GM19351 (cell line): ENCODE measurements around the gene USP44.
"Not testable (repeated sequence)": the region's sequence is repeated elsewhere in the genome, so short reads cannot be mapped to it uniquely, and the experiment has no call there.

Experiments
- ATAC-seq: cut with Tn5 transposase; IDR thresholded peaks from one replicate; pipeline ENCODE4 v1.9.1; 2021; ENCODE audit warnings: mild to moderate bottlenecking, moderate library complexity; ENCODE audit not compliant: unreplicated experiment

Gene USP44

GRCh38 chr12:95511977-95512376, 39.3 kb downstream of the USP44 start:
- ATAC-seq = no peak

GRCh38 chr12:95509300-95509699, 42.0 kb downstream of the USP44 start:
- ATAC-seq = no peak

- ATAC-seq = no peak
Observed at GRCh38 chr12:95506707-95507523, 44.4 kb downstream of the USP44 start.

GRCh38 chr12:95505039-95505438, 46.2 kb downstream of the USP44 start:
- no peak for ATAC-seq

GRCh38 chr12:95504140-95504539, 47.1 kb downstream of the USP44 start:
- ATAC-seq = no peak

- no peak for ATAC-seq
Observed at GRCh38 chr12:95499772-95500171, 51.5 kb downstream of the USP44 start.

- ATAC-seq = no peak
Observed at GRCh38 chr12:95498968-95499367, 52.3 kb downstream of the USP44 start.

GRCh38 chr12:95497031-95497430, 54.2 kb downstream of the USP44 start:
- no peak for ATAC-seq

GRCh38 chr12:95495433-95495832, 55.8 kb downstream of the USP44 start:
- no peak for ATAC-seq

GRCh38 chr12:95494888-95495287, 56.4 kb downstream of the USP44 start:
- no peak for ATAC-seq

GRCh38 chr12:95492462-95492861, 58.8 kb downstream of the USP44 start:
- no peak for ATAC-seq

- ATAC-seq = no peak
Observed at GRCh38 chr12:95487024-95487423, 64.3 kb downstream of the USP44 start.

GRCh38 chr12:95484524-95484923, 66.8 kb downstream of the USP44 start:
- ATAC-seq = no peak

- not testable (repeated sequence) for ATAC-seq
Observed at GRCh38 chr12:95482564-95482963, 68.7 kb downstream of the USP44 start.

GRCh38 chr12:95481888-95482287, 69.4 kb downstream of the USP44 start:
- ATAC-seq = no peak

GRCh38 chr12:95481072-95481471, 70.2 kb downstream of the USP44 start:
- ATAC-seq = no peak

- ATAC-seq = no peak
Observed at GRCh38 chr12:95480230-95480629, 71.0 kb downstream of the USP44 start.

GRCh38 chr12:95474660-95474958, 76.7 kb downstream of the USP44 start:
- ATAC-seq = no peak

- peak; percentile 95 for ATAC-seq
Observed at GRCh38 chr12:95473884-95474659, 77.2 kb downstream of the USP44 start, which contains the start of gene METAP2. Gene METAP2 (plus strand): TSS chr12:95474152. CDS start chr12:95474180, 28 bp downstream.

- ATAC-seq = peak; percentile 38
Observed at GRCh38 chr12:95473231-95473883, 77.9 kb downstream of the USP44 start.

GRCh38 chr12:95470300-95470699, 81.0 kb downstream of the USP44 start:
- ATAC-seq = no peak
